H9 (cell line): ENCODE results near the gene ARHGAP24. TPM values are rescaled to one million over a fixed set of nuclear protein-coding genes. Genes with fewer than 3 reads are reported as not detected.

Experiments
- DNase-seq: peaks from one replicate; pipeline ENCODE4 v3.0.0-alpha.2; 2017
- H2AFZ ChIP-seq: one replicate; pipeline ENCODE4 v1.6.1; 2013; ENCODE audit warnings: mild to moderate bottlenecking, low read length, control low read depth, moderate library complexity
- H2AK5ac ChIP-seq: 2 replicates; pipeline ENCODE4 v1.6.1; 2013; ENCODE audit warnings: low read length, control low read depth, mixed read lengths; ENCODE audit not compliant: insufficient read length
- H2BK120ac ChIP-seq: one replicate; pipeline ENCODE4 v1.6.1; 2013; ENCODE audit warnings: low read depth, mild to moderate bottlenecking, low read length, control low read depth, inconsistent platforms; ENCODE audit not compliant: poor library complexity, severe bottlenecking
- H2BK12ac ChIP-seq: 2 replicates; pipeline ENCODE4 v1.6.1; 2013; ENCODE audit warnings: low read length, control low read depth, mixed read lengths, low read depth; ENCODE audit not compliant: insufficient read length
- H2BK15ac ChIP-seq: 2 replicates; pipeline ENCODE4 v1.6.1; 2013; ENCODE audit warnings: low read depth, low read length, control low read depth
- H2BK20ac ChIP-seq: one replicate; pipeline ENCODE4 v1.6.1; 2013; ENCODE audit warnings: low read depth, mild to moderate bottlenecking, low read length, control low read depth, inconsistent platforms; ENCODE audit not compliant: poor library complexity, severe bottlenecking
- H2BK5ac ChIP-seq: 2 replicates; pipeline ENCODE4 v1.6.1; 2013; ENCODE audit warnings: low read length, control low read depth, mixed read lengths; ENCODE audit not compliant: insufficient read length
- H3K14ac ChIP-seq: 2 replicates; pipeline ENCODE4 v1.6.1; 2013; ENCODE audit warnings: low read length, control low read depth; ENCODE audit not compliant: insufficient read depth
- H3K18ac ChIP-seq: 2 replicates; pipeline ENCODE4 v1.6.1; 2013; ENCODE audit warnings: low read depth, mild to moderate bottlenecking, mixed read lengths, low read length, control low read depth; ENCODE audit not compliant: insufficient read length
- H3K23ac ChIP-seq: 2 replicates; pipeline ENCODE4 v1.6.1; 2013; ENCODE audit warnings: low read length, control low read depth, mixed read lengths, low read depth; ENCODE audit not compliant: insufficient read length
- H3K23me2 ChIP-seq: 2 replicates; pipeline ENCODE4 v1.6.1; 2013; ENCODE audit warnings: low read depth, mild to moderate bottlenecking, mixed read lengths, low read length, control low read depth; ENCODE audit not compliant: insufficient read length, poor library complexity, severe bottlenecking
- H3K27ac ChIP-seq: 2 replicates; pipeline ENCODE4 v1.5.1; 2013; ENCODE audit warnings: low read length, control low read depth, mixed read lengths, low read depth; ENCODE audit not compliant: insufficient read length
- H3K27me3 ChIP-seq: 2 replicates; pipeline ENCODE4 v1.6.1; 2013; ENCODE audit warnings: low read length, control low read depth, inconsistent platforms; ENCODE audit not compliant: insufficient read depth
- H3K4ac ChIP-seq: 2 replicates; pipeline ENCODE4 v1.6.1; 2013; ENCODE audit warnings: low read depth, mild to moderate bottlenecking, control low read depth, inconsistent platforms, low read length, moderate library complexity
- H3K4me1 ChIP-seq: 2 replicates; pipeline ENCODE4 v1.6.1; 2013; ENCODE audit warnings: low read length, control low read depth, inconsistent platforms; ENCODE audit not compliant: insufficient read depth
- H3K4me2 ChIP-seq: 2 replicates; pipeline ENCODE4 v1.6.1; 2013; ENCODE audit warnings: low read length, control low read depth, mixed read lengths; ENCODE audit not compliant: insufficient read length, insufficient read depth
- H3K56ac ChIP-seq: 2 replicates; pipeline ENCODE4 v1.6.1; 2013; ENCODE audit warnings: low read depth, mild to moderate bottlenecking, mixed read lengths, low read length, control low read depth; ENCODE audit not compliant: insufficient read length
- H3K79me1 ChIP-seq: 2 replicates; pipeline ENCODE4 v1.6.1; 2013; ENCODE audit warnings: low read depth, mild to moderate bottlenecking, moderate library complexity, low read length, control low read depth, inconsistent platforms; ENCODE audit not compliant: insufficient read depth, poor library complexity, severe bottlenecking
- H3K79me2 ChIP-seq: 2 replicates; pipeline ENCODE4 v1.6.1; 2013; ENCODE audit warnings: low read length, control low read depth, inconsistent platforms; ENCODE audit not compliant: insufficient read depth
- H3K9ac ChIP-seq: 2 replicates; pipeline ENCODE4 v1.6.1; 2013; ENCODE audit warnings: low read length, control low read depth, mixed read lengths; ENCODE audit not compliant: insufficient read length; ENCODE audit errors: extremely low read depth
- H3K9me3 ChIP-seq: one replicate; pipeline ENCODE4 v1.6.1; 2013; ENCODE audit warnings: low read depth, low read length, inconsistent platforms; ENCODE audit not compliant: control insufficient read depth
- H3T11ph ChIP-seq: one replicate; pipeline ENCODE4 v1.6.1; 2013; ENCODE audit warnings: mild to moderate bottlenecking, low read length, control low read depth, inconsistent platforms
- H4K20me1 ChIP-seq: one replicate; pipeline ENCODE4 v1.6.1; 2013; ENCODE audit not compliant: control insufficient read depth, insufficient read length, insufficient read depth
- H4K5ac ChIP-seq: 2 replicates; pipeline ENCODE4 v1.6.1; 2013; ENCODE audit warnings: low read depth, mild to moderate bottlenecking, mixed read lengths, low read length, control low read depth; ENCODE audit not compliant: insufficient read length
- H4K8ac ChIP-seq: replicated peaks from 2 replicates; pipeline ENCODE4 v1.6.1; 2013; ENCODE audit warnings: low read length, control low read depth, mixed read lengths, low read depth; ENCODE audit not compliant: insufficient read length
- H4K91ac ChIP-seq: 2 replicates; pipeline ENCODE4 v1.6.1; 2013; ENCODE audit warnings: low read depth, mild to moderate bottlenecking, moderate library complexity, mixed read lengths, low read length, control low read depth; ENCODE audit not compliant: insufficient read length
- H3K27ac Mint-ChIP-seq, 3 experiments: 2 replicates in 2 of 3; 3 replicates in 1 of 3; pipeline ENCODE4 v1.8.0; 2020 to 2021; ENCODE audit warnings: mixed read lengths in 3 of 3, mild to moderate bottlenecking in 1 of 3, moderate library complexity in 1 of 3
- H3K27me3 Mint-ChIP-seq: 2 replicates; pipeline ENCODE4 v1.8.0; 2021; ENCODE audit warnings: low read depth, mild to moderate bottlenecking, moderate library complexity, mixed read lengths
- H3K36me3 Mint-ChIP-seq, 3 experiments: 2 replicates in 2 of 3; 3 replicates in 1 of 3; pipeline ENCODE4 v1.8.0; 2020 to 2021; ENCODE audit warnings: low read depth in 3 of 3, mixed read lengths in 3 of 3; ENCODE audit not compliant: insufficient read depth in 1 of 3
- H3K4me1 Mint-ChIP-seq, 2 experiments: 2 replicates each; pipeline ENCODE4 v1.8.0; 2020; ENCODE audit warnings: mixed read lengths in 2 of 2
- H3K4me3 Mint-ChIP-seq, 2 experiments: 2 replicates in 1 of 2; 3 replicates in 1 of 2; pipeline ENCODE4 v1.8.0; 2020 to 2021; ENCODE audit warnings: mild to moderate bottlenecking in 2 of 2, mixed read lengths in 2 of 2, moderate library complexity in 1 of 2
- H3K9me3 Mint-ChIP-seq, 2 experiments: 2 replicates in 1 of 2; 3 replicates in 1 of 2; pipeline ENCODE4 v1.8.0; 2020; ENCODE audit warnings: mild to moderate bottlenecking in 2 of 2, mixed read lengths in 2 of 2, moderate library complexity in 1 of 2
- CTCF ChIP-seq: fragments of 200-600 bp; sonication (generic); conservative IDR thresholded peaks from 3 replicates; pipeline ENCODE4 v1.8.0; 2021; ENCODE audit warnings: antibody characterized with exemption, mild to moderate bottlenecking
- WGBS: extraction: QIAGEN DNeasy Blood & Tissue Kit; methylation state at CpG from one replicate; pipeline ENCODE4 v1.1.7; 2013; ENCODE audit warnings: missing lambda C conversion rate, low lambda C conversion rate, mixed read lengths; ENCODE audit not compliant: insufficient read length; ENCODE audit errors: extremely low coverage; 5-methylcytosine and 5-hydroxymethylcytosine counted together
- total RNA-seq: library from RNA; stranded (reverse); gene quantifications from 2 replicates; pipeline ENCODE4 v1.2.1, GENCODE V29; 2021

The ARHGAP24 gene
- total RNA-seq, 1 experiment from 2014 or later, result 0.37 TPM

DNA sequence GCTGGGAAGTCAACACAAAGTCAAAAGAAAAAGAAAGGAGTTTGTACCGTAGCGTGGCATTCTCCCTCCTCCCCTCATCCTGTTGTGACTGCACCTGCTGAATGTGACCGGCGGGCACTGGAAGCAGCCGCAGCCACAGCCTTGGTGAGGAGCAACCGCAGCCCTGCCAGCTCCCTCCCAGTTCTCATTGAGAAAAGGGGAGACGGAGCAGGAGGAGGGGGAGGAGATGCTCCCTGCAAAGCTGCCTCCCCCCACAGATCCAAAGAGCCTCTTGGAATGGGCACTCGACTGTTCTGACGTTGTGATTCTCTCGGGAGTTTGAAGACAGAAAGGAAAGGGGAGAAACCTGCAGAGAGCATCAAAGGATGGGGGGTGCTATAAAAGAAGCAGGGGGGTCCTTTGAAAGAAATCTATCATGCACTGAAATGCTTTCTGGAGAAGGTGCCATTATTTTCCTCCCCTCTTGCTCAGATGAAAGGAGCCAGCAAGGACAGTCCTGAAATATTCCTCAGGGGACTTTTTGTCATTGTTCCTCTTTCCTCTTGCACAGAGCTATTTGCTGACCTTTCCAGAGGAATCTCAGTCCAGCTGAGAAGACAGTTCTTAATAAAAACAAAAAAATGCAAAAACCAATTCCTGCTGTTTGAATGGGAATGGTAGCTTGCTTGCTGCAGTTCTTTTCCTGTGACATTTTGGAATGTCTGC lies 455.2 kb downstream of the ARHGAP24 start:
- no peak overlapping the region for H2BK15ac ChIP-seq
- no peak overlapping the region for H2BK20ac ChIP-seq
- H3K56ac ChIP-seq, result no peak overlapping the region
- no peaks in the 10 kb centered on the region for H3K27me3 ChIP-seq
- H3K4me3 Mint-ChIP-seq, result peak overlapping the region; percentile 8 to 67; a peak in 3 of 5 replicates
- WGBS, result no CpG with 5 or more reads among the region's 10 CpGs
- H3T11ph ChIP-seq, result no peak overlapping the region
- peaks cover 10% of the 10 kb centered on the region; the same call in 1 of the 2 replicates for H3K4me1 ChIP-seq
- no peak overlapping the region for H2BK5ac ChIP-seq
- H2BK120ac ChIP-seq, result no peak overlapping the region
- no peak overlapping the region for H3K14ac ChIP-seq
- no peaks in the 10 kb centered on the region for H3K23me2 ChIP-seq
- H3K23ac ChIP-seq, result no peak overlapping the region
- H3K4me2 ChIP-seq, result peak overlapping the region; percentile 20
- peak overlapping the region in 2 of 3 experiments; percentile 50 to 62; a peak in 3 of 7 replicates for H3K27ac Mint-ChIP-seq
- no peaks in the 10 kb centered on the region for H3K9me3 Mint-ChIP-seq
- H3K18ac ChIP-seq, result no peak overlapping the region
- no peaks in the 10 kb centered on the region for H4K20me1 ChIP-seq
- H3K36me3 Mint-ChIP-seq, result no peaks in the 10 kb centered on the region
- DNase-seq, result no peak
- H3K27ac ChIP-seq, result no peak overlapping the region
- no peaks in the 10 kb centered on the region for H3K79me2 ChIP-seq
- H4K5ac ChIP-seq, result no peak overlapping the region
- H3K9ac ChIP-seq, result no peak overlapping the region
- peaks cover 43 to 50% of the 10 kb centered on the region in 2 experiments for H3K4me1 Mint-ChIP-seq
- no peaks in the 10 kb centered on the region for H3K27me3 Mint-ChIP-seq
- no peak overlapping the region for H4K8ac ChIP-seq
- H4K91ac ChIP-seq, result no peak overlapping the region
- H3K79me1 ChIP-seq, result no peaks in the 10 kb centered on the region
- no peak overlapping the region for H2AFZ ChIP-seq
- no peak overlapping the region for H2AK5ac ChIP-seq
- H2BK12ac ChIP-seq, result no peak overlapping the region
- no peak overlapping the region for H3K4ac ChIP-seq
- no peak for TF ChIP-seq CTCF
- no peaks in the 10 kb centered on the region for H3K9me3 ChIP-seq
